GM13977 (cell line): Measurements from ENCODE around the gene CDK5.

Experiments used
- DNase-seq: peaks from one replicate; pipeline ENCODE4 v3.0.0; 2012; ENCODE audit warnings: low spot score
- CTCF ChIP-seq: IDR thresholded peaks from 2 replicates; pipeline ENCODE4 v1.5.1; 2012; ENCODE audit warnings: mild to moderate bottlenecking, control low read depth; ENCODE audit not compliant: insufficient read depth; ENCODE audit errors: extremely low read depth, missing control alignments
- in situ Hi-C: fragments of 300-500 bp; cut with MboI; formaldehyde crosslinking; loops from one replicate; pipeline ENCODE4 v1.12.0; 2022; ENCODE audit warnings: low sequenced_read_pairs, low pct_unique_long_range_greater_than_20kb, mixed read lengths, inconsistent platforms; ENCODE audit not compliant: unreplicated experiment

The CDK5 gene

GRCh38 chr7:151057506-151057988 lies at the start of gene CDK5:
Gene CDK5 (minus strand): TSS chr7:151057897. CDS start chr7:151057848, 49 bp downstream.
- no peak for DNase-seq
- no peak for TF ChIP-seq CTCF
- in situ Hi-C loops: no loop called here

- in situ Hi-C loops: no loop called here
- no peak for TF ChIP-seq CTCF
- DNase-seq: no peak
These were observed 46.9 kb upstream of the CDK5 start for GRCh38 chr7:151104411-151105235.

GRCh38 chr7:151103973-151104372 lies 46.3 kb upstream of the CDK5 start:
- TF ChIP-seq CTCF: no peak
- no peak for DNase-seq
- in situ Hi-C loops: no loop called here

DNA sequence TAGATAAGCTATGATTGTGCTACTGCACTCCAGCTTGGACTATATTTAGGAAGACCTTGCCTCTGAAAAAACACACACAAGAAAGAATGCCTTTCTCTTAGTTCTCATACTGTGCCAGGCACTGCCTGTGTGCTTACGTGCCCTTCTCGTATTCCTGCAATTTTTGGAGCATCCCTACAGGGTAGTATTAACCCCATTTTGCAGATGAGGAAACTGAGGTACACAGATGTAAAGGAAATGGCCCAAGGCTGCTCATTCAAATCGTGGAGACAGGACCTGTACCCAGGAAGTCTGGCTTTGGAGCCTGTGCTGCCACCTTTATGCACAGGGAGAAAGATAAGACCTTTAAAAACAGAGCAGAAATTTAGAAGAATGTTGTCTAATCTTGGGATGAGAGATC lies 45.3 kb upstream of the CDK5 start:
- TF ChIP-seq CTCF: no peak
- in situ Hi-C loops: no loop called here
- no peak for DNase-seq

DNA sequence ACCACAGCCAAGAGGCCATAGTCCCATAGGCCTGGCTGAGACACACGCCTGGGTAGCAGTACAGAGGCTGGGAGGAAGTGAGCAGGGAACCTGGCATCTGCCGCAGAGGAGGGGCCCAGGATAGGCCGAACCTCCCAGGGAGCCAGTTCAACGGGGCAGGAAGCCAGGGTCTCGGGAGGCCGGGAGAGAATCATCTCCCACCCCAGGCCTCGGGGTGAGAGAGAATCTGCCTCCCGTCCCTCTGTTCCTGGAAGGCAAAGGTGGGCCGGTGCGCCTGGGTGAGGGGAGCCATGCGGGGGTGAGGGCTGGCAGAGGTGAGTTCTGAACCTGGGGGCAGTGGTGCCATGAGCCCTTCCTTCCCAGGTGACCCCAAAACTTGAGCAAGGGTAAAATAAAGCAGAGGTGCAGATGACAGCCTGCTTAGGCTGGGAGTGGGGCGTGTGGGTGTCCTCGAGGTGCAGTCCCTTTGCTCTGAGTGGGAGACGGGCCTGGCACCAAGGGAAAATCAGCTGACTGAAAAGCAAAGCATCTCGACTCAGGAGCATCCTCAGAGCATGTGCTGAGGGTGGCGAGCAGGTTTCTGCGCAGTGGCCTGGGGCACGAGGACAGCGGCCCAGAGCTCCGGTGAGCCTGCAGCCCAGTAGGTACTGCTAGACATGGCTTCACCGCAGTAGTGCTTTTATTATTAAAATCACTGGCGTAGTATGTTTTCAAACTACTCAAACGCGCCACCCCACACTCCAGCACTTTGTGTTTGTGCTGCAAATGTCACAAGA lies 44.1 kb upstream of the CDK5 start:
- in situ Hi-C loops: no loop called here
- no peak for DNase-seq
- no peak for TF ChIP-seq CTCF

- DNase-seq: no peak
- TF ChIP-seq CTCF: no peak
- in situ Hi-C loops: no loop called here
These were observed 43.2 kb upstream of the CDK5 start for GRCh38 chr7:151100921-151101320.
